Trophoblast cell (in vitro differentiated cells and primary cell): Measurements from ENCODE around the gene TANGO6.

Source experiments
- DNase-seq, 2 donors: peaks; one replicate each; pipeline ENCODE4 v3.0.0-alpha.2; 2016
- H2AFZ ChIP-seq: 2 replicates; pipeline ENCODE4 v1.6.1; 2013; ENCODE audit warnings: low read length, moderate library complexity, mild to moderate bottlenecking; ENCODE audit not compliant: insufficient read depth, poor library complexity
- H2AK5ac ChIP-seq: 2 replicates; pipeline ENCODE4 v1.6.1; 2013; ENCODE audit warnings: mild to moderate bottlenecking, low read length
- H2BK120ac ChIP-seq: 2 replicates; pipeline ENCODE4 v1.6.1; 2013; ENCODE audit warnings: low read length, mild to moderate bottlenecking, moderate library complexity; ENCODE audit not compliant: insufficient read depth, poor library complexity
- H2BK12ac ChIP-seq: 2 replicates; pipeline ENCODE4 v1.6.1; 2013; ENCODE audit warnings: mild to moderate bottlenecking, low read length, moderate library complexity
- H2BK5ac ChIP-seq: 2 replicates; pipeline ENCODE4 v1.6.1; 2013; ENCODE audit warnings: low read length, low read depth, moderate library complexity, mild to moderate bottlenecking; ENCODE audit not compliant: poor library complexity
- H3K14ac ChIP-seq: 2 replicates; pipeline ENCODE4 v1.6.1; 2013; ENCODE audit warnings: mild to moderate bottlenecking, low read length
- H3K18ac ChIP-seq: 2 replicates; pipeline ENCODE4 v1.6.1; 2013; ENCODE audit warnings: mild to moderate bottlenecking, low read length
- H3K23ac ChIP-seq: 2 replicates; pipeline ENCODE4 v1.6.1; 2013; ENCODE audit warnings: low read length
- H3K27ac ChIP-seq: 2 replicates; pipeline ENCODE4 v1.5.1; 2013; ENCODE audit warnings: low read depth, mild to moderate bottlenecking, inconsistent platforms, low read length, moderate library complexity
- H3K27me3 ChIP-seq: 2 replicates; pipeline ENCODE4 v1.6.1; 2013; ENCODE audit warnings: inconsistent platforms, mild to moderate bottlenecking, low read length, moderate library complexity; ENCODE audit not compliant: insufficient read depth
- H3K36me3 ChIP-seq, 2 experiments: 1 replicate in 1 of 2; 2 replicates in 1 of 2; pipeline ENCODE4 v1.6.1; 2013; ENCODE audit warnings: low read length in 2 of 2, mild to moderate bottlenecking in 2 of 2, moderate library complexity in 1 of 2; ENCODE audit not compliant: insufficient read depth in 2 of 2, control insufficient read depth in 1 of 2
- H3K4ac ChIP-seq: 2 replicates; pipeline ENCODE4 v1.6.1; 2013; ENCODE audit warnings: low read depth, mild to moderate bottlenecking, low read length, moderate library complexity
- H3K4me1 ChIP-seq, 2 experiments: 1 replicate in 1 of 2; 2 replicates in 1 of 2; pipeline ENCODE4 v1.6.1; 2013; ENCODE audit warnings: low read length in 2 of 2, mild to moderate bottlenecking in 2 of 2, moderate library complexity in 1 of 2; ENCODE audit not compliant: insufficient read depth in 2 of 2, control insufficient read depth in 1 of 2
- H3K4me2 ChIP-seq: 2 replicates; pipeline ENCODE4 v1.6.1; 2013; ENCODE audit warnings: inconsistent platforms, mild to moderate bottlenecking, low read length, moderate library complexity
- H3K4me3 ChIP-seq: 2 replicates; pipeline ENCODE4 v1.5.1; 2013; ENCODE audit warnings: mild to moderate bottlenecking, low read depth, low read length, inconsistent platforms
- H3K79me1 ChIP-seq: one replicate; pipeline ENCODE4 v1.6.1; 2013; ENCODE audit warnings: low read length
- H3K79me2 ChIP-seq: 2 replicates; pipeline ENCODE4 v1.6.1; 2013; ENCODE audit warnings: low read length, mild to moderate bottlenecking; ENCODE audit not compliant: control insufficient read depth, insufficient read depth, poor library complexity
- H3K9ac ChIP-seq: 2 replicates; pipeline ENCODE4 v1.6.1; 2013; ENCODE audit warnings: mild to moderate bottlenecking, low read length
- H3K9me3 ChIP-seq: 2 replicates; pipeline ENCODE4 v1.6.1; 2013; ENCODE audit warnings: low read depth, mild to moderate bottlenecking, control low read depth, inconsistent platforms, low read length; ENCODE audit not compliant: insufficient read depth
- H4K12ac ChIP-seq: 2 replicates; pipeline ENCODE4 v1.6.1; 2013; ENCODE audit warnings: low read depth, mild to moderate bottlenecking, low read length, moderate library complexity
- H4K8ac ChIP-seq: 2 replicates; pipeline ENCODE4 v1.6.1; 2013; ENCODE audit warnings: low read depth, mild to moderate bottlenecking, low read length, moderate library complexity
- H4K91ac ChIP-seq: one replicate; pipeline ENCODE4 v1.6.1; 2013; ENCODE audit warnings: low read depth, mild to moderate bottlenecking, low read length, moderate library complexity
- WGBS: extraction: QIAGEN DNeasy Blood & Tissue Kit; methylation state at CpG from one replicate; pipeline ENCODE4 v1.1.7; 2013; ENCODE audit warnings: missing lambda C conversion rate; ENCODE audit not compliant: insufficient read length, insufficient coverage; ENCODE audit errors: extremely low coverage; 5-methylcytosine and 5-hydroxymethylcytosine counted together

The TANGO6 gene

GRCh38 chr16:68825427-68825826, 17.9 kb upstream of the TANGO6 start:
- Histone ChIP-seq H3K18ac (peak overlapping the region; percentile 33), H2BK5ac (no peak overlapping the region), H3K36me3 (peaks cover 36 to 52% of the 10 kb centered on the region in 2 experiments), H2AFZ (no peak overlapping the region), H4K8ac (no peak overlapping the region), H3K23ac (no peak overlapping the region), H2BK120ac (no peak overlapping the region), H3K9ac (no peak overlapping the region), H3K79me1 (peaks cover 4% of the 10 kb centered on the region), H3K4me3 (no peak overlapping the region), H3K4me1 (peaks cover 2 to 11% of the 10 kb centered on the region in 2 experiments), H3K4me2 (no peak overlapping the region), H3K27me3 (no peaks in the 10 kb centered on the region), H3K27ac (no peak overlapping the region), H4K91ac (no peak overlapping the region), H4K12ac (no peak overlapping the region), H3K9me3 (no peaks in the 10 kb centered on the region), H2AK5ac (no peak overlapping the region), H3K79me2 (no peaks in the 10 kb centered on the region), H2BK12ac (no peak overlapping the region), H3K4ac (no peak overlapping the region), H3K14ac (no peak overlapping the region)
- no peak for DNase-seq

- Histone ChIP-seq H3K79me1 (peaks cover 4% of the 10 kb centered on the region), H3K27me3 (no peaks in the 10 kb centered on the region), H2AFZ (no peak overlapping the region), H2AK5ac (no peak overlapping the region), H3K36me3 (peaks cover 35 to 52% of the 10 kb centered on the region in 2 experiments), H4K91ac (no peak overlapping the region), H3K27ac (no peak overlapping the region), H3K4me1 (peaks cover 2 to 11% of the 10 kb centered on the region in 2 experiments), H3K4ac (no peak overlapping the region), H3K9ac (no peak overlapping the region), H3K9me3 (no peaks in the 10 kb centered on the region), H2BK5ac (no peak overlapping the region), H4K12ac (no peak overlapping the region), H3K4me2 (no peak overlapping the region), H2BK12ac (no peak overlapping the region), H3K18ac (no peak overlapping the region), H4K8ac (no peak overlapping the region), H3K23ac (no peak overlapping the region), H3K14ac (no peak overlapping the region), H3K79me2 (no peaks in the 10 kb centered on the region), H3K4me3 (no peak overlapping the region), H2BK120ac (no peak overlapping the region)
- peak in 1 of 2 donors; percentile 26 for DNase-seq
- WGBS, result no CpG with 5 or more reads among the region's 6 CpGs
Measured at GRCh38 chr16:68826652-68827051, 16.7 kb upstream of the TANGO6 start.

- Histone ChIP-seq H3K36me3 (peaks cover 37 to 49% of the 10 kb centered on the region in 2 experiments), H2BK5ac (no peak overlapping the region), H4K12ac (no peak overlapping the region), H2BK120ac (no peak overlapping the region), H3K9ac (no peak overlapping the region), H2AK5ac (no peak overlapping the region), H3K27me3 (no peaks in the 10 kb centered on the region), H3K4me3 (no peak overlapping the region), H4K8ac (no peak overlapping the region), H3K79me2 (no peaks in the 10 kb centered on the region), H3K4ac (no peak overlapping the region), H3K79me1 (no peaks in the 10 kb centered on the region), H3K23ac (no peak overlapping the region), H3K27ac (no peak overlapping the region), H3K9me3 (peaks cover 2% of the 10 kb centered on the region), H3K14ac (no peak overlapping the region), H3K18ac (no peak overlapping the region), H2AFZ (no peak overlapping the region), H3K4me2 (no peak overlapping the region), H3K4me1 (no peaks in the 10 kb centered on the region), H4K91ac (no peak overlapping the region), H2BK12ac (no peak overlapping the region)
- no CpG with 5 or more reads among the region's 14 CpGs for WGBS
- DNase-seq, result no peak
Measured at GRCh38 chr16:68833251-68833650, 10.1 kb upstream of the TANGO6 start.

GRCh38 chr16:68834550-68834949, 8.8 kb upstream of the TANGO6 start:
- Histone ChIP-seq H4K12ac (no peak overlapping the region), H2AFZ (no peak overlapping the region), H3K4me2 (no peak overlapping the region), H2BK120ac (no peak overlapping the region), H3K36me3 (peaks cover 31 to 38% of the 10 kb centered on the region in 2 experiments), H3K27me3 (no peaks in the 10 kb centered on the region), H3K9me3 (peaks cover 2% of the 10 kb centered on the region), H3K4me1 (no peaks in the 10 kb centered on the region), H2BK12ac (no peak overlapping the region), H3K9ac (no peak overlapping the region), H3K23ac (no peak overlapping the region), H4K91ac (no peak overlapping the region), H3K14ac (no peak overlapping the region), H3K4ac (no peak overlapping the region), H2BK5ac (no peak overlapping the region), H3K79me1 (no peaks in the 10 kb centered on the region), H4K8ac (no peak overlapping the region), H3K27ac (no peak overlapping the region), H2AK5ac (no peak overlapping the region), H3K79me2 (no peaks in the 10 kb centered on the region), H3K4me3 (no peak overlapping the region), H3K18ac (no peak overlapping the region)
- no CpG with 5 or more reads among the region's 1 CpG for WGBS
- no peak for DNase-seq
